Measurements from ENCODE around the gene PGAM2. TPM values are rescaled to one million over a fixed set of nuclear protein-coding genes. Genes with fewer than 3 reads are reported as not detected.
"Not testable (repeated sequence)": the region's sequence is repeated elsewhere in the genome, so short reads cannot be mapped to it uniquely, and the experiment has no call there.

Gene PGAM2
- total and polyA plus RNA-seq, 2 of the 13 experiments (the other 11 are each of a cell fraction or from before 2014, with no cell fraction given), result 0.22 TPM; not detected in 1

DNA sequence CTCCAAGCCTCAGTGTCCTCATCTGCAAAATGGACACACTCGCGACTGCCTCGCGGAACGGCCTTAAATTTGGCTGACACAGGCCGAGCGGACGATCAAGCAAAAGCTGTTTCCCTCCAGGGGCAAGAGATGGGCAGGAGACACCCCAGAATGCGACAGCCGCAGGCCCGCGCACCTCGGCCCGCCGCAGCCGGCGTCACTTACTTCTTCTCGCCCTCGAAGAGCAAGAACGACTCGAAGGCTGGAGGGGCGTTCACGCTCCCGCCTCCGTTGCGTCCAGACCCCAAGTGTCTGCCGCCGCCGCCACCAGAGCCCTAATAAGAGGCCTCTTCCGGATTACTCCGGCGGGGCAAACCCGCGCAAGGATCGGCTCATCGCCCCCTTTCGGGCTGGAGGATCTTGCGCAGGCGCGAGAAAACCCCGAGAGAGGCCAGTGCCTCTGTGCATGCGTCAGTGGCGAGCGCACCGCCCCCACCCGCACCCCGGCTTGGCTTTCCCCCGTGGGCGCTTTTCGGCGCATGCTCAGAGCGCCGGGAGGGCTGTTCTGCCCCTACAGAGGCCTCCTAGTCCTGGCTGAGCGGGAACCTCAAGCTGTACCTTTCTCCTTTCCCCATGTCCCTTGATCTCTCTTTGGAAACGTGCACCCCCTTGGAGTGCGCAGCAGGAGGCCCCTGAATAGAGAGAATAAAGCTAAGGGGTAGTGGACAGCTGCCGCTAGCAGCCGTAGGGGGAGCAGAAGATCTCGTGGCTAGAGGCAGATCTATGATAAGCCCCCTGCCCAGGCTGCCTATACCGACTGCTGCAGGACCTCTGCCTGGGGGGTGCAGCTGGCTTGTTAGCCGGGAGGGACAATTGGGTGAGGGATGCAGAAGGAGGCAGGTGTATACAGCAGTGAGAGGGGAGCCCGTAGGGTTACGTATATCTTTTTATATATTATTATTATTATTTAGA lies 46.2 kb downstream of the PGAM2 start (continued):
- TF ChIP-seq ZBED4 (CRISPR knock-in tag; IDR thresholded peaks at IDR 0.05; ENCODE audit: borderline replicate concordance) (peak; percentile 48; the same call in 1 of the 2 replicates), NR2F6 (CRISPR knock-in tag; IDR thresholded peaks at IDR 0.05) (peak; percentile 53; the same call in 1 of the 2 replicates), GFI1 (CRISPR knock-in tag; IDR thresholded peaks at IDR 0.05; ENCODE audit: borderline replicate concordance) (0 out of 2 replicates have a peak, but pooled peaks have one; percentile 31), TAF1 (CRISPR knock-in tag; IDR thresholded peaks at IDR 0.05) (peak; percentile 87), MED13 (CRISPR knock-in tag; IDR thresholded peaks at IDR 0.05) (0 out of 2 replicates have a peak, but pooled peaks have one; percentile 30), ZNF547 (CRISPR knock-in tag; IDR thresholded peaks at IDR 0.05) (peak; percentile 56; the same call in 1 of the 2 replicates), SIX1 (CRISPR knock-in tag; IDR thresholded peaks at IDR 0.05; ENCODE audit: borderline replicate concordance) (0 out of 2 replicates have a peak, but pooled peaks have one; percentile 21), AHR (CRISPR knock-in tag; IDR thresholded peaks at IDR 0.05) (0 out of 2 replicates have a peak, but pooled peaks have one; percentile 51), ZBTB21 (CRISPR knock-in tag; IDR thresholded peaks at IDR 0.05) (0 out of 2 replicates have a peak, but pooled peaks have one; percentile 35), KDM5A (IDR thresholded peaks at IDR 0.05; ENCODE audit: borderline replicate concordance, low read length) (peak; percentile 94), GATAD1 (CRISPR knock-in tag; IDR thresholded peaks at IDR 0.05) (peak; percentile 98), MLX (CRISPR knock-in tag; IDR thresholded peaks at IDR 0.05) (0 out of 2 replicates have a peak, but pooled peaks have one; percentile 27), POLR2G (IDR thresholded peaks at IDR 0.05; ENCODE audit: low read depth, low read length) (peak; percentile 82), ATF7-NPFF (CRISPR knock-in tag; IDR thresholded peaks at IDR 0.05; ENCODE audit: low read depth) (peak; percentile 73), PITX1 (CRISPR knock-in tag; IDR thresholded peaks at IDR 0.05) (peak; percentile 59; the same call in 1 of the 2 replicates), ZNF777 (CRISPR knock-in tag; IDR thresholded peaks at IDR 0.05) (peak; percentile 40; the same call in 1 of the 2 replicates), MAF1 (CRISPR knock-in tag; IDR thresholded peaks at IDR 0.05; ENCODE audit: borderline replicate concordance) (0 out of 2 replicates have a peak, but pooled peaks have one; percentile 49), ZMAT3 (CRISPR knock-in tag; conservative IDR thresholded peaks at IDR 0.05) (0 out of 2 replicates have a peak, but pooled peaks have one; percentile 38), RXRA (CRISPR knock-in tag; IDR thresholded peaks at IDR 0.05) (peak; percentile 71; the same call in 1 of the 2 replicates), ZSCAN30 (CRISPR knock-in tag; IDR thresholded peaks at IDR 0.05) (0 out of 2 replicates have a peak, but pooled peaks have one; percentile 50)
- not testable (repeated sequence) for TF ChIP-seq NR2F6 (IDR thresholded peaks at IDR 0.05)
- TF ChIP-seq, protein P1, sequence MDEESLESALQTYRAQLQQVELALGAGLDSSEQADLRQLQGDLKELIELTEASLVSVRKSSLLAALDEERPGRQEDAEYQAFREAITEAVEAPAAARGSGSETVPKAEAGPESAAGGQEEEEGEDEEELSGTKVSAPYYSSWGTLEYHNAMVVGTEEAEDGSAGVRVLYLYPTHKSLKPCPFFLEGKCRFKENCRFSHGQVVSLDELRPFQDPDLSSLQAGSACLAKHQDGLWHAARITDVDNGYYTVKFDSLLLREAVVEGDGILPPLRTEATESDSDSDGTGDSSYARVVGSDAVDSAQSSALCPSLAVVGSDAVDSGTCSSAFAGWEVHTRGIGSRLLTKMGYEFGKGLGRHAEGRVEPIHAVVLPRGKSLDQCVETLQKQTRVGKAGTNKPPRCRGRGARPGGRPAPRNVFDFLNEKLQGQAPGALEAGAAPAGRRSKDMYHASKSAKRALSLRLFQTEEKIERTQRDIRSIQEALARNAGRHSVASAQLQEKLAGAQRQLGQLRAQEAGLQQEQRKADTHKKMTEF (CRISPR knock-in tag; IDR thresholded peaks at IDR 0.05), result peak; percentile 94
- TF ChIP-seq, protein P2, sequence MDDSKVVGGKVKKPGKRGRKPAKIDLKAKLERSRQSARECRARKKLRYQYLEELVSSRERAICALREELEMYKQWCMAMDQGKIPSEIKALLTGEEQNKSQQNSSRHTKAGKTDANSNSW (CRISPR knock-in tag; IDR thresholded peaks at IDR 0.05; ENCODE audit: borderline replicate concordance), result 0 out of 2 replicates have a peak, but pooled peaks have one; percentile 39

All from HepG2 (cell line).